HEK293 (cell line): Measurements from ENCODE around the gene CLDN19.

Experiments
- CTCF ChIA-PET: fragments of 350-600 bp; formaldehyde crosslinking; extraction: SDS; loops from one replicate; lab custom pipeline; 2021; ENCODE audit warnings: antibody characterized with exemption; lab: Yijun Ruan, JAX
- POLR2A ChIA-PET: fragments of 300-600 bp; formaldehyde crosslinking; extraction: SDS; loops from one replicate; lab custom pipeline; 2020; ENCODE audit warnings: antibody characterized with exemption, inconsistent platforms; lab: Yijun Ruan, JAX
- H3K27ac ChIP-seq: fragments of 200-500 bp; sonication (Bioruptor generic); 2 replicates; pipeline ENCODE4 v1.5.1; 2014; ENCODE audit warnings: low read depth, low read length, control low read depth, inconsistent platforms; ENCODE audit errors: extremely low read depth
- H3K36me3 ChIP-seq, 2 experiments: fragments of 200-500 bp in 1 of 2; sonication (Bioruptor generic) in 1 of 2; 1 replicate in 1 of 2; 2 replicates in 1 of 2; pipeline ENCODE4 v1.5.1; 2014 to 2017; ENCODE audit warnings: inconsistent platforms in 2 of 2, low read length in 2 of 2; ENCODE audit not compliant: control insufficient read depth in 2 of 2, insufficient read depth in 1 of 2
- H3K4me1 ChIP-seq: fragments of 200-500 bp; sonication (Bioruptor generic); 2 replicates; pipeline ENCODE4 v1.5.1; 2014; ENCODE audit warnings: mild to moderate bottlenecking, low read length, inconsistent platforms; ENCODE audit not compliant: control insufficient read depth, insufficient read depth
- H3K4me3 ChIP-seq: 2 replicates; pipeline ENCODE4 v1.5.1; 2011; ENCODE audit warnings: low read depth, mild to moderate bottlenecking, control low read depth, low read length, moderate library complexity
- H3K9me3 ChIP-seq: fragments of 200-500 bp; sonication (Bioruptor generic); 2 replicates; pipeline ENCODE4 v1.5.1; 2014; ENCODE audit warnings: low read depth, low read length, inconsistent platforms; ENCODE audit not compliant: control insufficient read depth, insufficient read depth
- CTCF ChIP-seq: fragments of 450-650 bp; formaldehyde crosslinking; IDR thresholded peaks from 2 replicates; pipeline ENCODE4 v1.5.1; 2016; ENCODE audit warnings: missing biosample characterization, missing genetic modification characterization
- GLIS2 ChIP-seq: fragments of 450-650 bp; formaldehyde crosslinking; IDR thresholded peaks from 2 replicates; pipeline ENCODE4 v1.5.1; 2016; ENCODE audit warnings: missing biosample characterization, missing genetic modification characterization
- HOXD13 ChIP-seq: sonication (generic); formaldehyde crosslinking; IDR thresholded peaks from 2 replicates; pipeline ENCODE4 v1.8.0; 2022; ENCODE audit warnings: missing genetic modification reagents, borderline replicate concordance
- OSR2 ChIP-seq: fragments of 450-650 bp; formaldehyde crosslinking; IDR thresholded peaks from 2 replicates; pipeline ENCODE4 v1.5.1; 2016; ENCODE audit warnings: missing biosample characterization, missing genetic modification characterization
- ZBTB1 ChIP-seq: fragments of 450-650 bp; formaldehyde crosslinking; IDR thresholded peaks from 2 replicates; pipeline ENCODE4 v1.5.1; 2016; ENCODE audit warnings: missing biosample characterization, missing genetic modification characterization
- ZEB2 ChIP-seq: fragments of 450-650 bp; formaldehyde crosslinking; IDR thresholded peaks from 2 replicates; pipeline ENCODE4 v1.5.1; 2016; ENCODE audit warnings: missing biosample characterization, missing genetic modification characterization
- ZNF121 ChIP-seq: fragments of 450-650 bp; formaldehyde crosslinking; IDR thresholded peaks from 2 replicates; pipeline ENCODE4 v1.5.1; 2016; ENCODE audit warnings: missing biosample characterization, missing genetic modification characterization
- ZNF133 ChIP-seq: fragments of 450-650 bp; formaldehyde crosslinking; IDR thresholded peaks from 2 replicates; pipeline ENCODE4 v1.5.1; 2016; ENCODE audit warnings: missing biosample characterization, missing genetic modification characterization
- ZNF2 ChIP-seq: fragments of 450-650 bp; formaldehyde crosslinking; IDR thresholded peaks from 2 replicates; pipeline ENCODE4 v1.5.1; 2016; ENCODE audit warnings: missing biosample characterization, missing genetic modification characterization
- ZNF239 ChIP-seq: fragments of 450-650 bp; formaldehyde crosslinking; IDR thresholded peaks from 2 replicates; pipeline ENCODE4 v1.5.1; 2016; ENCODE audit warnings: missing biosample characterization, missing genetic modification characterization
- ZNF248 ChIP-seq: fragments of 450-650 bp; formaldehyde crosslinking; IDR thresholded peaks from 2 replicates; pipeline ENCODE4 v1.5.1; 2017; ENCODE audit warnings: missing biosample characterization, missing genetic modification characterization
- ZNF274 ChIP-seq, 2 experiments: fragments of 200-500 bp in 1 of 2; fragments of 450-650 bp in 1 of 2; sonication (Bioruptor generic) in 1 of 2; formaldehyde crosslinking in 1 of 2; IDR thresholded peaks; 2 replicates each; pipeline versions ENCODE4 v1.5.1 to v1.6.1; 2014 to 2016; ENCODE audit warnings: borderline replicate concordance in 1 of 2, inconsistent platforms in 1 of 2, low read length in 1 of 2, missing biosample characterization in 1 of 2, missing genetic modification characterization in 1 of 2
- ZNF324 ChIP-seq: fragments of 450-650 bp; formaldehyde crosslinking; IDR thresholded peaks from 2 replicates; pipeline ENCODE4 v1.5.1; 2016; ENCODE audit warnings: missing biosample characterization, missing genetic modification characterization
- ZNF341 ChIP-seq: fragments of 450-650 bp; formaldehyde crosslinking; IDR thresholded peaks from 2 replicates; pipeline ENCODE4; 2016; ENCODE audit warnings: low read depth, missing biosample characterization, missing genetic modification characterization
- ZNF394 ChIP-seq: fragments of 450-650 bp; formaldehyde crosslinking; IDR thresholded peaks from 2 replicates; pipeline ENCODE4 v1.5.1; 2016; ENCODE audit warnings: missing biosample characterization, missing genetic modification characterization, mild to moderate bottlenecking, moderate library complexity, borderline replicate concordance
- ZNF501 ChIP-seq: fragments of 450-650 bp; formaldehyde crosslinking; IDR thresholded peaks from 2 replicates; pipeline ENCODE4 v1.5.1; 2016; ENCODE audit warnings: missing biosample characterization, missing genetic modification characterization
- ZNF530 ChIP-seq: fragments of 450-650 bp; formaldehyde crosslinking; IDR thresholded peaks from 2 replicates; pipeline ENCODE4 v1.5.1; 2016; ENCODE audit warnings: low read depth, missing biosample characterization, missing genetic modification characterization
- ZNF544 ChIP-seq: fragments of 450-650 bp; formaldehyde crosslinking; IDR thresholded peaks from 2 replicates; pipeline ENCODE4 v1.5.0; 2017; ENCODE audit warnings: missing biosample characterization, missing genetic modification characterization
- ZNF561 ChIP-seq: fragments of 450-650 bp; IDR thresholded peaks from 2 replicates; pipeline ENCODE4 v1.5.1; 2018; ENCODE audit warnings: missing biosample characterization, missing genetic modification characterization, borderline replicate concordance
- ZNF624 ChIP-seq: fragments of 450-650 bp; formaldehyde crosslinking; IDR thresholded peaks from 2 replicates; pipeline ENCODE4 v1.5.1; 2017; ENCODE audit warnings: missing biosample characterization, missing genetic modification characterization
- ZNF654 ChIP-seq: fragments of 450-650 bp; formaldehyde crosslinking; IDR thresholded peaks from 2 replicates; pipeline ENCODE4 v1.5.1; 2016; ENCODE audit warnings: low read depth, missing biosample characterization, missing genetic modification characterization
- ZNF670 ChIP-seq: fragments of 450-650 bp; formaldehyde crosslinking; IDR thresholded peaks from 2 replicates; pipeline ENCODE4 v1.5.1; 2016; ENCODE audit warnings: missing biosample characterization, missing genetic modification characterization, low read depth
- ZNF792 ChIP-seq: fragments of 450-650 bp; formaldehyde crosslinking; IDR thresholded peaks from 2 replicates; pipeline ENCODE4 v1.5.1; 2016; ENCODE audit warnings: missing biosample characterization, missing genetic modification characterization
- ZNF830 ChIP-seq: fragments of 450-650 bp; IDR thresholded peaks from 2 replicates; pipeline ENCODE4 v1.5.0; 2018; ENCODE audit warnings: missing biosample characterization, missing genetic modification characterization, low read depth, mild to moderate bottlenecking, moderate library complexity
- ZNF843 ChIP-seq: fragments of 450-650 bp; formaldehyde crosslinking; IDR thresholded peaks from 2 replicates; pipeline ENCODE4 v1.5.1; 2016; ENCODE audit warnings: missing biosample characterization, missing genetic modification characterization
- TF ChIP-seq, protein P1 (sequence below): fragments of 450-650 bp; IDR thresholded peaks from 2 replicates; pipeline ENCODE4 v1.5.1; 2018; ENCODE audit warnings: missing biosample characterization, missing genetic modification characterization
- TF ChIP-seq, protein P2 (sequence below): fragments of 450-650 bp; formaldehyde crosslinking; IDR thresholded peaks from 2 replicates; pipeline ENCODE4 v1.5.1; 2016; ENCODE audit warnings: missing biosample characterization, missing genetic modification characterization

The CLDN19 gene

DNA sequence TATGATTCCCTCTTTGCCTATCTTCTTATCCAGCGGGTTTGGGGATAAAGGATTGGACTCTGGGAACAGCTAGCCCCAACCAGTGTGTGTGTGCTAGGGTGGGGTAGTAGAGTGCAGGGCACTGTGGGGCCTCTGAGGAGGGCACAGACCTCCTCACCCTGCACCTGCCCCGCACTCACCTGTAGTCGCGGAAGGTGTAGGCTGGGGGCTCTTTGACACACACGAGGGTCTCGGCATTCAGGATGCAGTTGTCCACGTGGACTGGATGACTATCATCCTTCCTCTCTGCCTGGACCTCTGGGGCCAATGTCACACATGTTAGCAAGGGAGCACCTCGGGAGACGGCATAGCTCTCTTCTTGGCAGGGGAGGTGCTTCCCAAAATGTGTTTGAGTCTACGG, 8.0 kb upstream of the CLDN19 start:
- H3K4me3 ChIP-seq, result no peak overlapping the region
- H3K27ac ChIP-seq, result no peak overlapping the region
- TF ChIP-seq ZNF324 (tag by site-specific recombination) (no peak), ZNF830 (no peak), ZNF394 (tag by site-specific recombination) (no peak), ZNF248 (tag by site-specific recombination) (no peak), ZNF624 (tag by site-specific recombination) (no peak), ZNF843 (tag by site-specific recombination) (no peak), ZNF501 (no peak), ZNF239 (tag by site-specific recombination) (no peak), ZNF530 (tag by site-specific recombination) (no peak), OSR2 (tag by site-specific recombination) (no peak), ZNF561 (no peak), GLIS2 (no peak)
- TF ChIP-seq, all 188 proteins: peak for 0
- Histone ChIP-seq H3K4me1 (no peaks in the 10 kb centered on the region), H3K36me3 (peaks cover 0 to 66% of the 10 kb centered on the region in 2 experiments; a peak in 2 of 3 replicates), H3K9me3 (no peaks in the 10 kb centered on the region)
- POLR2A ChIA-PET, result no interaction called here
- CTCF ChIA-PET, result interaction anchor here (0.6 to 2.0 kb wide), 6 partner anchors 11 to 1174 kb away, joined by 3 to 6 read pairs (median 4); no protein-coding TSS in a partner anchor

DNA sequence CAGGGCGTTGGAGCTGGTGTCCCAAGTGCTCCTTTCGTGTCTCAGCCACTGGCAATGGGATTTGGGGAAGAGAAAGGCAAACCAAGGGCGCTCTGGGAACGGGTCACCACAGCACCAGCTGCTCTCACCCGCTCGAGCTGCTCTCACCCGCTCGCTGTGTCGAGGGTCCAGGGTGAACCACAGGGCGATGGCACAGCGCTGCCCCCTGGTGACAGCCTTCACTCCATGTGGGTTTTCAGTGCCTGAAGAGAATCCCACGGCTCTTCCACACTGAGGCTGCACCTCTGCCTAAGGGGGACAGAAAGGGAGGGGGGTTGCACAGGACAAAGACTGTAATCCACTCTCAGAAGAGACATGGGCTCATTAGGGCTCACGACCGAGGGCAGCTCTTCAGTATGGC, 7.1 kb upstream of the CLDN19 start:
- no peaks in the 10 kb centered on the region for H3K4me1 ChIP-seq
- H3K4me3 ChIP-seq, result no peak overlapping the region
- TF ChIP-seq ZNF544 (tag by site-specific recombination), result no peak
- no peak for TF ChIP-seq ZNF121
- TF ChIP-seq CTCF, result peak; percentile 73
- TF ChIP-seq ZNF239 (tag by site-specific recombination), result no peak
- peak; percentile 53; the same call in 1 of the 2 replicates for TF ChIP-seq ZNF341 (tag by site-specific recombination)
- TF ChIP-seq ZNF654 (tag by site-specific recombination), result peak; percentile 54
- TF ChIP-seq ZNF274 (IDR thresholded peaks at IDR 0.05; ENCODE audit: low read length), result no peak
- no peak for TF ChIP-seq ZNF274 (tag by site-specific recombination; IDR thresholded peaks at IDR 0.05; ENCODE audit: borderline replicate concordance)
- TF ChIP-seq ZNF792 (tag by site-specific recombination), result no peak
- TF ChIP-seq ZNF2 (tag by site-specific recombination), result 0 out of 2 replicates have a peak, but pooled peaks have one; percentile 48
- no peak for TF ChIP-seq ZBTB1
- TF ChIP-seq ZNF133 (tag by site-specific recombination), result no peak
- peak; percentile 87 for TF ChIP-seq ZNF394 (tag by site-specific recombination)
- no peak for TF ChIP-seq ZEB2
- TF ChIP-seq, protein P1, sequence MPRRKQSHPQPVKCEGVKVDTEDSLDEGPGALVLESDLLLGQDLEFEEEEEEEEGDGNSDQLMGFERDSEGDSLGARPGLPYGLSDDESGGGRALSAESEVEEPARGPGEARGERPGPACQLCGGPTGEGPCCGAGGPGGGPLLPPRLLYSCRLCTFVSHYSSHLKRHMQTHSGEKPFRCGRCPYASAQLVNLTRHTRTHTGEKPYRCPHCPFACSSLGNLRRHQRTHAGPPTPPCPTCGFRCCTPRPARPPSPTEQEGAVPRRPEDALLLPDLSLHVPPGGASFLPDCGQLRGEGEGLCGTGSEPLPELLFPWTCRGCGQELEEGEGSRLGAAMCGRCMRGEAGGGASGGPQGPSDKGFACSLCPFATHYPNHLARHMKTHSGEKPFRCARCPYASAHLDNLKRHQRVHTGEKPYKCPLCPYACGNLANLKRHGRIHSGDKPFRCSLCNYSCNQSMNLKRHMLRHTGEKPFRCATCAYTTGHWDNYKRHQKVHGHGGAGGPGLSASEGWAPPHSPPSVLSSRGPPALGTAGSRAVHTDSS (tag by site-specific recombination), result no peak
- TF ChIP-seq, protein P2, sequence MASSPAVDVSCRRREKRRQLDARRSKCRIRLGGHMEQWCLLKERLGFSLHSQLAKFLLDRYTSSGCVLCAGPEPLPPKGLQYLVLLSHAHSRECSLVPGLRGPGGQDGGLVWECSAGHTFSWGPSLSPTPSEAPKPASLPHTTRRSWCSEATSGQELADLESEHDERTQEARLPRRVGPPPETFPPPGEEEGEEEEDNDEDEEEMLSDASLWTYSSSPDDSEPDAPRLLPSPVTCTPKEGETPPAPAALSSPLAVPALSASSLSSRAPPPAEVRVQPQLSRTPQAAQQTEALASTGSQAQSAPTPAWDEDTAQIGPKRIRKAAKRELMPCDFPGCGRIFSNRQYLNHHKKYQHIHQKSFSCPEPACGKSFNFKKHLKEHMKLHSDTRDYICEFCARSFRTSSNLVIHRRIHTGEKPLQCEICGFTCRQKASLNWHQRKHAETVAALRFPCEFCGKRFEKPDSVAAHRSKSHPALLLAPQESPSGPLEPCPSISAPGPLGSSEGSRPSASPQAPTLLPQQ, result no peak
- no peak for TF ChIP-seq ZNF670
- TF ChIP-seq HOXD13, result no peak
- H3K27ac ChIP-seq, result no peak overlapping the region
- no peaks in the 10 kb centered on the region for H3K9me3 ChIP-seq
- ChIA-PET CTCF (interaction anchor here (0.6 to 2.0 kb wide), 17 partner anchors 9 to 1668 kb away, joined by 3 to 6 read pairs (median 3); no protein-coding TSS in a partner anchor), POLR2A (interaction anchor here (0.9 kb wide), 1 partner anchor 177 kb away, joined by 6 read pairs; no protein-coding TSS in a partner anchor)
- peaks cover 0 to 58% of the 10 kb centered on the region in 2 experiments; a peak in 2 of 3 replicates for H3K36me3 ChIP-seq
